ENCODE measurements around the gene TTLL8.

DNA sequence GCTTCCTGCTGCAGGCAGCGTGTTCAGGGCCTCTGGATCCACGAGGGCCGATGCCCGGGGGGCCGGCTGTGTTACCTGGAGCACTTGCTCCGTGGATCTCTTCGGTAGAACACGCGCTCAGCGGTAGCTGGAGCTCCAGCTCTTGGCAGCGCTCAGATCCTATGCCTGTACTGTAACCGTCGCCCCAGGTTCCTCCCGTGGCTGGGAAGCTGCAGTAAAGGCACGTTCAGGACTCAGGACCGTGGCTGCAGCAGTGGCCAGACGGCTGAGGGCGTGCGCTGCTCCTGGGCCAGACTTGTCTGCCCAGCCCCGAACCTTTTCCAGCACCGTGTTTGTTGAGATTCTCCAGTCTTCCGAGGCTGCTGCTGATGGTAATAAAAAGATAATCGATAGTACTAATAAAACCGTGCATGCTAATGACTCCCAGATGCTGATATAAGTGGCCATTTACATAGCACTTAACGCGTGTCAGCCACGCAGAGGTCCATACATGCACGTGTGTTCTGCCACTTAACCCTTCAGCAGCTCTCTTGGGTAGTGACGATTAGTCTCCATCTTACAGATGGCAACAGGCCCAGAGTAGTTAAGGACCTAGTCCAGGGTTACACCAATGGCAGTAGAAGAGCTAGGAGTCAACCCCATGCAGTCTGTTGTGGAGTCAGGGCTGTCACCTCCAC lies 33.1 kb upstream of the TTLL8 start:
- TF ChIP-seq POLR2AphosphoS5 (IDR thresholded peaks at IDR 0.05; ENCODE audit: borderline replicate concordance, low read depth, low read length) (no peak), EZH2 (IDR thresholded peaks at IDR 0.05) (no peak)
